DLD1 (cell line): ENCODE results near the gene METTL26.

Source experiments
- in situ Hi-C: cut with HindIII; loops from 2 replicates; pipeline ENCODE4 v1.10.0; 2017; ENCODE audit warnings: low sequenced_read_pairs

METTL26 gene

DNA sequence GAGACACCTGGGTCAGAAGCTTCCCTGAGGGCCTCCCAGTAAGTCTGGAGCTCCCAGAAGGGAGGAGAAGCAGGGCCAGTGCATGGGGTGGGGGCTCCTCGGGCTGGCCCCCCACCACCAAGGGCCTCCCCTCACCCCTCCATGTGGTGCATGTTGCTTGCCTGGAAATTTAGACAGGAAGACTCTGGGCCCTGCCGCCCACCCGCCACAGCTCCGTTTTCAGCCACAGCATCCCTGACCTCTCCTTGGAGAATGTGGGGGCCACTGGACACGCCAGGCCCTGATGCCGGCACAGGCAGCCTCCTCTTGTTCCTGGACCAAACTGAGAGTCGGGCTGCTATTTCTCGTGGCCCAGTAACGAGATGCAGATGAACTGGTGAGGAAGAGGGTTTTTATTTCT lies 2.7 kb upstream of the METTL26 start:
- in situ Hi-C loops, result no loop called here

DNA sequence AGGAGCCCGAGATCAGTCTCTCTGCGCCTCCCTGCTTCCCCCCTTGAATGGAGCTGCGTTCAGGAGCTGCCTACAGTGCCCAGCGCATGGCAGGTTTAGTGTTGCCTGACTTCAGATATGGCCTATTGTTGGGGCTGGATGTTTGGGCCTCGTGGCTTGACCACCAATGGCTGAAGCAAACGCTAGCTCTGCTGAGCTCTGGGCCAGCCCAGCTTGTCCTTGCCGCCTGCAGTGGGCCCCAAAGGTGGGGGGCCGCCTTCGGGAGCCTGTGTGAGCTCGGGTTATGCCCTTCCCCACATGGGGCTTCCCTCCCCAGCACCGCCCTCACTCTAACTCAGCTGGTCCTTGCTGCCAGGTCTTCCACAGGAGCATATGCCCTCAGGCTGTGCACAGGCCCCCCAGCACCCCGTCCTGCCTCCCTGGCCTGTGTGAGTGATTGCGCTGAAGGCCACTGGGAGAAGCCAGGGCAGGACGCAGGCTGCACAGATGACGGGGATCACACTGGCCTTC lies 2.0 kb upstream of the METTL26 start:
- in situ Hi-C loops, result no loop called here

DNA sequence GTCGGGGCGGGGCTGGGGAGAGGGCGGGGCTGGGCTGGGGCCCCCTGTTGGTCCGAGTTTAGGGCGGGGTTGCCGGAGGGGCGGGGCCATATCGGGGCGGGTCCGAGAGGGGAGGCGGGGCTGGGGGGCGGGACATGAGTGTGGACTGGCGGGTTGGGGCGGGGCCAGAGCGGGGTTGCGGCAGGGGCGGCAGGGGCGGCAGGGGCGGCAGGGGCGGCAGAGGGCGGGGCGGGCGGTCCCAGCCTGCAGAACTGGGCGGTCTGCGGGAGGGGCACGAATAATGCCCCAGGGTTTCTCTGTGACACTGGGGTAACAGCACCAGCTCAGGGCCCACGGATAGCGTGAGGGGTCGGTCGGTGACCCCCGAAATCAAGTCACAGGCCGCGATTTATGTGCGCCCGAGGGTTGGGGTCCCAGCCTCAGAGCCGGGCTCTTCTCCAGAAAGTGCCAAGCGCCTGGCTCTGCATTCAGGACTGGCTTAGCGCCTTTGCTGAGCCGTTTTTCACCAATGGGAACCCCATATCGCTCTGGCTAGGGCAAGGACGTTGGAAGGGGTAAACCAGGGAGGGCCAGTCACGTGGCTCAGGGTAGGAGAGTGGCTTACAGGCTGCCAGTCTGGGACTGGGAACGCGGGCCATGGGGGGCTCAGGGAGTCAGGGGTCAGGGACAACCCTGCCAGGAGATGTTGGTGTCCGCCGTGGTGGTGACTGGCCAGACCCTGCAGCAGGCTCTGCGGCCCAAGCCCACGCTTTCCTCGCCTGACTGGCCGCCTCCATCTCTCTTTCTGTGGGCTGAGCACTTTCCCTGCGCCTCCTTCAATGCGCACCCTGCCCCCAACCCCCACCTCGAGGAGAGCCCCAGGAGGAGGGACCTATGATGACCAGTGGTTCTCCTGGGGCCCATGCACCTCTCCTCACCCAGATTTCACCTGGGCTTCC lies 1.2 kb upstream of the METTL26 start:
- in situ Hi-C loops, result no loop called here

DNA sequence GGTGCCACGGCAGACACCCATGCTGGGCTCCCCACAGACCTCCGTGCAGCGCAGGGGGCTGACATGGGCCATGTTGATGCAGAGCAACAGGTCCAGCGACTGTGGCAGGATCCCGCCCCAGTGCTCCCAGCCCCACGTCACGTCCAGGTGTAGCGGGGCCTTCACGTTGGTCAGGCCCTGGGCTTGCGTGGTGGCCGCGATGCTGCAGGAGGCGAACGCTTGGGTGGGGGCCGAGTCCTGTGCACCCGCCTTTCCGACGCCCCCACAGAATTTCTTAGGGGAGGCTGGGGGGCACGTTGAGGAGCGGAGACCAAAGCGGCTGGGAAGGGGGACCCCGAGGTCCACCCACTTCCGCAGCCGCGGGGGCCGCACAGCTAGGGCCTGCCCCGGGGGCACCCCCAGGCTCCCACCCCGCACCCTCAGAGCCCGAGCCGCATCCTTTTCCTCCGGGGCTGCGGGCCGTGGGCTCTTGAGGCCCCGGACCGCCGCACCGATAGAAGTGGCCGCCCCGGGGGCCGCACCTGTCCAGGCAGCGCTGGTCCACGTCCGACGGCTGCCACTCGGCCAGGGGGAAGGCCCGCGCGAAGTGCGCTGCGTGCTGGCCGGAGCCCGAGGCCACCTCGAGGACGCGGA lies 416 bp downstream of the METTL26 start:
- in situ Hi-C loops, result no loop called here

DNA sequence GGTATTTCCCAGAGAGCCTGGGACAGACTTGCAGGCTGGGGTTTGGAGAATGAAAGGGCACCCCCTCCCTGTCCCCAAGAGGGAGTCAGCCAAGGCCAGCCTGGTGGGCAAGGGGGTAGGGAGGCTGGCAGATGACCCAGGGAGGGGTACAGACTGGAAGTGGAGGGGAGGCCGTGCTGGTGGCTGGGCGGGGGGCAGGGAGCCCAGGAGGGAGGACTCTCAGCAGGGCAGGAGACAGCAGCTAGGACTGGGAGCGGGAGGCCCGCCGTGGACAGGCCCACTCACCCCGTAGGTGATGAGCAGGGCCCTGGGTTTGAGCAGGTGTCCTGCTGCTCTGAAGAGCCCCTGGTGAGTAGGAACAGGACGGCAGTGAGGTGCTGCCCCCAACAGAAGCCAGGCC lies 1.1 kb downstream of the METTL26 start:
- in situ Hi-C loops, result no loop called here

DNA sequence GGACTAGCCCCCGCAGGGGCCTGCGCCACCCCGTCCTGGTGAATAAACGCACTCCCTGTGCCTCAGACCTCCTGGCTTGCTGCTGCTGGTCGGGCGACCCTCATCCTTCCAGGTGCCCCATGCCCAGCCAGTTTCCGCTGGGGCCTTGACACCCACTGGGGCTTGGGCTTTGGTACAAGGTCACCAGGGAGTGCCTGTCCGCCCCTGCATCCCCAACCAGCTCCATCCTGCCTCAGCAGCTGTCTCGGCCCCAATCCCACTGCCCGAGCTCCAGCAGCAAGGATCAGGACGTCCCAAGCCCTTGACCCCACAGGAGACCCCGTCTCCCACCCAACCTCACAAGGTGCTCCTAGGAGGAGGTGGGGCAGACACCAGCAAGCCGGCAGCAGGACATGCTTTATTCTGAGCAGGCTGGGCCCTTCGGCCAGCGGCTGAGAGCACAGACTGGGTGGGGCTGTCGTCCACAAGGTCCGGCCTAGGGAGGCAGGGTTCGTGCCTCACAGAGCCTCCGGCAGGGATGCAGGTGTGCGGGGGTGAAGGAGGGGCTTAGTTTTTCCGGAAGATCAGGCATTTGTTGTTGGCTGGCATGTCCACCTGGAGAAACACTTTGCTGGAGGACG lies 1.9 kb downstream of the METTL26 start:
- in situ Hi-C loops, result no loop called here

DNA sequence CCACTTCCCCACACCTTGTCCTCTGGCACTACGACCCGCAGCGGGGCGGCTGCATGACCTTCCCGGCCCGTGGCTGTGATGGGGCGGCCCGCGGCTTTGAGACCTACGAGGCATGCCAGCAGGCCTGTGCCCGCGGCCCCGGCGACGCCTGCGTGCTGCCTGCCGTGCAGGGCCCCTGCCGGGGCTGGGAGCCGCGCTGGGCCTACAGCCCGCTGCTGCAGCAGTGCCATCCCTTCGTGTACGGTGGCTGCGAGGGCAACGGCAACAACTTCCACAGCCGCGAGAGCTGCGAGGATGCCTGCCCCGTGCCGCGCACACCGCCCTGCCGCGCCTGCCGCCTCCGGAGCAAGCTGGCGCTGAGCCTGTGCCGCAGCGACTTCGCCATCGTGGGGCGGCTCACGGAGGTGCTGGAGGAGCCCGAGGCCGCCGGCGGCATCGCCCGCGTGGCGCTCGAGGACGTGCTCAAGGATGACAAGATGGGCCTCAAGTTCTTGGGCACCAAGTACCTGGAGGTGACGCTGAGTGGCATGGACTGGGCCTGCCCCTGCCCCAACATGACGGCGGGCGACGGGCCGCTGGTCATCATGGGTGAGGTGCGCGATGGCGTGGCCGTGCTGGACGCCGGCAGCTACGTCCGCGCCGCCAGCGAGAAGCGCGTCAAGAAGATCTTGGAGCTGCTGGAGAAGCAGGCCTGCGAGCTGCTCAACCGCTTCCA lies 2.6 kb downstream of the METTL26 start:
- in situ Hi-C loops, result no loop called here

DNA sequence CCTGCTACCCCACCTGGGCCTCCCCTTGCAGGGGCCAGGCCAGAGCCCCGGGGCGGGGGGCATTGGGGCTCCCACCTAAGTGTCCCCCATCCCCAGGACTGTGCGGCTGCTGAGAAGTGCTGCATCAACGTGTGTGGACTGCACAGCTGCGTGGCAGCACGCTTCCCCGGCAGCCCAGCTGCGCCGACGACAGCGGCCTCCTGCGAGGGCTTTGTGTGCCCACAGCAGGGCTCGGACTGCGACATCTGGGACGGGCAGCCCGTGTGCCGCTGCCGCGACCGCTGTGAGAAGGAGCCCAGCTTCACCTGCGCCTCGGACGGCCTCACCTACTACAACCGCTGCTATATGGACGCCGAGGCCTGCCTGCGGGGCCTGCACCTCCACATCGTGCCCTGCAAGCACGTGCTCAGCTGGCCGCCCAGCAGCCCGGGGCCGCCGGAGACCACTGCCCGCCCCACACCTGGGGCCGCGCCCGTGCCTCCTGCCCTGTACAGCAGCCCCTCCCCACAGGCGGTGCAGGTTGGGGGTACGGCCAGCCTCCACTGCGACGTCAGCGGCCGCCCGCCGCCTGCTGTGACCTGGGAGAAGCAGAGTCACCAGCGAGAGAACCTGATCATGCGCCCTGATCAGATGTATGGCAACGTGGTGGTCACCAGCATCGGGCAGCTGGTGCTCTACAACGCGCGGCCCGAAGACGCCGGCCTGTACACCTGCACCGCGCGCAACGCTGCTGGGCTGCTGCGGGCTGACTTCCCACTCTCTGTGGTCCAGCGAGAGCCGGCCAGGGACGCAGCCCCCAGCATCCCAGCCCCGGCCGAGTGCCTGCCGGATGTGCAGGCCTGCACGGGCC lies 3.4 kb downstream of the METTL26 start:
- in situ Hi-C loops, result no loop called here

DNA sequence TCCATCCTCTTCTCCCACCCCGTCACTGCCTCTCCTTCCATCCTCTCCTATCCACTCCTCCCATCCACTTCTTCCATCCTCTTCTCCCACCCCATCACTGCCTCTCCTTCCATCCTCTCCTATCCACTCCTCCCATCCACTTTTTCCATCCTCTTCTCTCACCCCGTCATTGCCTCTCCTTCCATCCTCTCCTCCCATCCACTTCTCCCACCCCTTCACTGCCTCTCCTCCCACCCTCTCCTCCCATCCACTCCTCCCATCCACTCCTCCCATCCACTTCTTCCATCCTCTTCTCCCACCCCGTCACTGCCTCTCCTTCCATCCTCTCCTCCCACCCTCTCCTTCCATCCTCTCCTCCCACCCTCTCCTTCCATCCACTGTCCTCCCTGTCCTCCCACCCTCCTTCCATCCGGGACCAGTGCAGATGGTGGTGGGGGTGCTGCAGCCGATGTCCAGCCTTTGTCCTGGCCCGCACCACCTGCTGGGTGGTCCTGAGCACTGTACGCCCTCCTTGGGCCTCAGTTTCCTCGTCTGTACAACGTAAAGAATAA lies 4.2 kb downstream of the METTL26 start:
- in situ Hi-C loops, result no loop called here

DNA sequence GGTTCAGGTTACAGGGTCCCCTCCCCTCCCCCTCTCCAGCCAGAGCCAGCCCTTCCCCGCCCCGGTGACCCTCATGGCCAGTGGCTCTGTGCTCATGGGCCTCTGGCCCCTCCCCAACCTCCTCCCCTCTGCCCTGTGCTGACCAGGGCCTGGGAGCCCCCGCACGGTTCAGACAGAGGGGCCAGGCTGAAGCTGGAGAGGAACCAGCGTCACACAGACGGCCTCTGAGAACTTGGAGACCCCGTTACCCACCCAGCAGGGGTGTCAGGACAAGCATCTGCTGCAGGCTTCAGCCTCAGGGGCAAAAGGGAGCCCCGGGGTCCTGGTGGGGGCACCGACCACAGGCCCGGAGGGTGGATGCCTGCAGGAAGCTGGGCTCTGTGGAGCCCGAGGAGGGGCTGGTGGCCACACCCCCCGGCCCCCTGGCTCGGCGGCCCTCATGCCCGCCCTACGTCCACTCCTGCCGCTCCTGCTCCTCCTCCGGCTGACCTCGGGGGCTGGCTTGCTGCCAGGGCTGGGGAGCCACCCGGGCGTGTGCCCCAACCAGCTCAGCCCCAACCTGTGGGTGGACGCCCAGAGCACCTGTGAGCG lies 5.2 kb downstream of the METTL26 start, which contains the start of gene WFIKKN1:
Gene WFIKKN1, plus strand, starts transcription at position 171 of the 591 bp plus-strand sequence. Its CDS starts 269 bp downstream, at position 440.
- in situ Hi-C loops, result no loop called here

DNA sequence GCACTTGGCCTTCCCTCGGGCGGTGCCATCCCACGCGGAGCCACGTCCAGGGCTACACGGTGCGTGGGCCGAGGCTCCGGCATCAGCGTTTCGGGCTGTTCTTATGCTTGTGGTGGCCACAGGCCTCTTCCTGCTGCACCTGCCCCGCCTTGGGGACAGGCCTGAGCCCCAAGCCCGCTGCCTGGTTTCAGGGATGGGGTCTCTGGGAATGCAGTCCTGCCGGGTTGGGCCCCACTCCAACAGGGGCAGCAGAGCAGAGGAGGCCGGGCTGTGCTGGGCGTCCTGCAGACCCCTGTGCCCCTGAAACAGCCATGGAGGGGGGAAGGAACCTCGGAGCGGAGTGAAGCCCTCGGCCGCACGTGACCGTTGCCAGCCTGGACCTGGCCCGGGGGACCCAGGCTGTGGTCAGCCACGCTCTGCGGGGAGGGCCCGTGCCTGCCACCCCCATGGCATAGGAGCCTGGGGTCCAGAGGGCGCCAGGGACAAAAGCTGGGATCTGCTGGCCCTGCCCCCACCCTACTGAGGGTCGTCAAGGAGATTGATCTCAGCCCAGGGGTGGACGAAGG lies 5.8 kb downstream of the METTL26 start:
- in situ Hi-C loops, result no loop called here

DNA sequence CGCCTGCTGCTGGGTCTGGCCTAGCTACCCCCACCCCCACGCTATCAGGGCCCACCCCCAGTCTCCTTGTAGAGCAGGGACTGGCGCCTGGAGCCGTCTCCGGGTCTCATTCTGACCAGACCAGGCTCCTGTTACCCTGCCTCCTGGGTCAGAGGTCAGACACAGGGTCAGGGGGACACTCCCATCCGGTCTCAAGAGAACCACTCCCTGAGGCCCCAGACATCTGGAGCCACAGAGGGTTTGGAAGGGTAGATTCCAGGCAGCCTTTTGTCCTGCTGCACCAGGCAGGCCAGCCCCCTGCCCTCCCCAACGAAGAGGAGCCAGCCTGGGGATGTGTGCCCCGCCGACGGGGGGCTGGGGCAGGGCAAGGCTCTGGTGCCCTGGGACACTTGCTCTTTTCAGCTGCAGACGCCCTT lies 6.3 kb downstream of the METTL26 start:
- in situ Hi-C loops, result no loop called here

DNA sequence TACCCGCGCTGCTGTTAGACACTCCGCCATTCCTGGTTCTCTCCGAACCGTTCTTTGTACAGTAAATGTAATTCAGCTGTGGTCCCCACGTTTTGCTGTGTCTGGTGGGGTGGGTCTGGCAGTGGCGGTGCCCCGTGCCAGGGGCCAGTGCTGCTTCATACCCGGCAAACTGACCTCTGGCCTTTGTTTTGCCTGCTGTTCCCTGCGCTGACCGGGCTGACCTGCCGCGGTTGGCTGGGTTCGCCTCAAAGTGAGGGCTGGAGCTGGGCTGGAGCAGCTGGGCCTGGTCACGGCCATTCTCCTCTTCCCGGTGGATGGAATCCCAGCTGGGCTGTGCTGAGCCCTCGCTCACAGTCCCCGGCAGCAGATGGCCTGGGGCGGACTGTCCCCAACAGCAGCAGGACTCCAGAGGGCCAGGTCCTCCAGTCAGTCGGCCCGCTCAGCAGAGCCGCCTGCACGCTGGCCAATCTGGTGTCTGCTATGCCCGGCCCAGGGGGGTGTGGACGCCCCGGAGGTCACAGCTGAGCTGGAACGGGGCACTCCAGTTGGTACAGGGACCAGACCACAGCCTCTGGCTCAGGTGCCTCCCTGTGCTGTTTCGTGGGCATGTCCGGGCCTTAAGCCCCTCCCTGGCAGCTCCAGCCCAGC lies 6.8 kb downstream of the METTL26 start:
- in situ Hi-C loops, result no loop called here

DNA sequence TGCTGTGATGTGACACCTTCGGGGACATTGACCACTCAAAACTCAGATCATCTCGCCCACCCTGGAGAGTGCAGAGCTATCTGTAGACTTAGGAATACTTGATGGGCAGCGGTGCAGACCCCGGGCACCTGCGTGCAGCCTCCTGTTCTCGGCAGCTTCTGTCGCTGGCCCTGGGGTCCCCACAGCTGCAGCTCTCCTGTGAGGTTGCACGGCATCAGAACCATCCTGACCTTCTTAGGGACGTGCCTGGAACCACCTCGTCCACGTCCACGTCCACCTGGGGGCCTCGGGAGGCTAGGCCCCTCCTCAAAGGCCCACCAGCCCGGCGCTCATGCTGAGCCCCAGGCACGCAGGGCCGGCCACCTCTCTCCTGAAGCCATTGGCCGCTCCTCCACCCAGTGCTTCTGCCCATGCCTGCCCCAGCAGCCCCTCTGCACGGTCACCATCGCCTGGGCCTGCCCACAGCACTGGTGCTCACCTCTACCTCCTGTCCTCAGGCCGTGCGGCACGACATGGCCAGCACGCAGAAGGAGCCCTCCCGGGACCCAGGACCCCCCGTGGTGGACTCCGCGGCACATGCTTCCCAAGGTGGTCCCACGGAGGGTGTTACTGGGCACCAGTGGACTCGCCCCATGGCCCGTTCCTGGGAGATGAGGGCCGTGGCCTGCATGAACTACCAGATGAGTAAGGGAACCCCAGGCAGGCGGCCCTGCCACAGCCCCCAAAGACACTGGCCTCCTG lies 7.6 kb downstream of the METTL26 start:
- in situ Hi-C loops, result no loop called here

DNA sequence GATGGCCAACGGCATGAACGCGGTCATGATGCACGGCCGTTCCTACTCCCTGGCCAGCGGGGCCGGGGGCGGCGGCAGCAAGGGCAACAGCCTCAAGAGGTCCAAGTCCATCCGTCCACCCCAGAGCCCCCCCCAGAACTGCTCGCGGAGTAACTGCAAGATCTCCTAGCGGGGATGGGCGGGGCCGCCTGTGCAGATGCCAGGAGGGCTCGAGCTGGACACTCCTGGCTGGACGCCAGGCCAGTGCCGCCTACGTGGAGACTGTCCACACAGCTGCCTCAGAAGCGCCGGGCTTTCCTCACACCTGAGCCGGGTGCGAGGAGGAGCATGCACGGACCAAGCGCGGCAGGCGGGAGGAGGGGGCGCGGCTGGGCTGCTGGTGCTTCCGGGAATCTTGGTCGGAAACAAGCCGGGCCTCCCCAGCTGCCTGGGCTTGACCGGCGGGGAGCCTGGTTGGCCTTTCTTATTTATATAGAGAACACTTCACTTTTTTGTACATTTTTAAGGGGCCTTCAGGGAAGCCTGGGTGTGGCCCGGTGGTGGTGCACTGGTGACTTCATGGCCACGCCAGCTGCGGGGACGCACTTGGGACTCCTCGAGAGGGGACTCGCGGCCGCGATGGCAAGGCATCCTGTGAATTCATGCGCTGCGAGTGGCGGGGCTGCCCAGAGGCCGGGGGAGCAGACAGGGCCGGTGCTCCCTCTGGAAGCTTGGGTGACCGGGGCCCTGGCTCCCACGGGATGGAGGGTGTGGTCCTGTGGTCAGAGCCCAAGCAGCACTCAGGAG lies 8.5 kb downstream of the METTL26 start:
- in situ Hi-C loops, result no loop called here

DNA sequence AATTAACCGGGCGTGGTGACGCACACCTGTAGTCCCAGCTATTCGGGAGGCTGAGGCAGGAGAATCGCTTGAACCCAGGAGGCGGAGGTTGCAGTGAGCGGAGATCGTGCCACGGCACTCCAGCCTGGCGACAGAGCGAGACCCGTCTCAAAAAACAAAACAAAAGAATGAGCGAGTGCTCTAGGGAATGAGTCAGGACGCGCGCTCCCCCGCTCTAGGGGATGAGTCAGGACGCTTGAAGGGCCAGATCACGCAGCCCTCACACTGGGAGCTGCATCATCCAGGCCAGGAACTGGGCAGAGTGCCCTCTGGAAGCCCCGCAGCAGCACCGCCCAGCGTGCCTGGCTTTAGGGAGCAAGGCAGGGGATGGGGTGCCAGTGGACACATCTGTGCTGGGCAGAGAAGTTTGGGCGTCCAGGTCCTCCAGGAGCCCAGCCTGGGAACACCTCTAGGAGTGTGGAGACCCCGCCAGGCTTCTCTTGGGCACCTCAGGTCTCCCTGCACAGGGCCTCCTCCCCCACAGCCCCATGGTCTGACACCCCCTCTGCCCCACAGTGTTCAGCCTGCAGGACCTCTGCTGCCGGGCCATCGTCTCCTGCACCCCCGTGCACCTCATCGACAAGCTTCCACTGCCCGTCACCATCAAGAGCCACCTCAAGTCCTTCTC lies 9.2 kb downstream of the METTL26 start:
- in situ Hi-C loops, result no loop called here
